OCI-LY1 (cell line): ENCODE measurements around the gene MYO16.

Experiments used
- EZH2 ChIP-seq: fragments of 200-600 bp; sonication (generic), shearing (Covaris generic); IDR thresholded peaks from 2 replicates; pipeline ENCODE4 v1.8.0; 2017; ENCODE audit warnings: borderline replicate concordance, mixed run types, mild to moderate bottlenecking, antibody characterized with exemption, low read length, moderate library complexity, mixed read lengths
- TF ChIP-seq, protein P1 (sequence below): fragments of 200-600 bp; sonication (generic), shearing (Covaris generic); IDR thresholded peaks from 2 replicates; pipeline ENCODE4 v1.5.1; 2017; ENCODE audit warnings: mild to moderate bottlenecking, antibody characterized with exemption, low read length, moderate library complexity, mixed read lengths

DNA sequence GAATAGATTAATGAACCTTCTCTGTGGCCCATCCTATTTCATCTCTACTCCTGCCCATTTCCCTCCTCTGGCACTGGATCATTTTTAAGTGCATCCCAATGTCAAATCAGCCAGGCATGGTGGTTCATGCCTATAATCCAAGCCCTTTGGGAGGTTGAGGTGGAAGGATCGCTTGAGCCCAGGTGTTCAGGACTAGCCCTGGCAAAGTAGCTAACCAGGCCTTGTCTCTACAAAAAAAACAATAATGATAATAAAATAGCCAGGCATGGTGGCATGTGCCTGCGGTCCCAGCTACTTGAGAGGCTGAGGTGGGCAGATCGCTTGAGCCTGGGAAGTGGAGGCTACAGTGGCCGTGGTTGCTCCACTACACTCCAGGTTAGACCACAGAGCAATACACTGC, 517.0 kb downstream of the MYO16 start:
- TF ChIP-seq, protein P1, sequence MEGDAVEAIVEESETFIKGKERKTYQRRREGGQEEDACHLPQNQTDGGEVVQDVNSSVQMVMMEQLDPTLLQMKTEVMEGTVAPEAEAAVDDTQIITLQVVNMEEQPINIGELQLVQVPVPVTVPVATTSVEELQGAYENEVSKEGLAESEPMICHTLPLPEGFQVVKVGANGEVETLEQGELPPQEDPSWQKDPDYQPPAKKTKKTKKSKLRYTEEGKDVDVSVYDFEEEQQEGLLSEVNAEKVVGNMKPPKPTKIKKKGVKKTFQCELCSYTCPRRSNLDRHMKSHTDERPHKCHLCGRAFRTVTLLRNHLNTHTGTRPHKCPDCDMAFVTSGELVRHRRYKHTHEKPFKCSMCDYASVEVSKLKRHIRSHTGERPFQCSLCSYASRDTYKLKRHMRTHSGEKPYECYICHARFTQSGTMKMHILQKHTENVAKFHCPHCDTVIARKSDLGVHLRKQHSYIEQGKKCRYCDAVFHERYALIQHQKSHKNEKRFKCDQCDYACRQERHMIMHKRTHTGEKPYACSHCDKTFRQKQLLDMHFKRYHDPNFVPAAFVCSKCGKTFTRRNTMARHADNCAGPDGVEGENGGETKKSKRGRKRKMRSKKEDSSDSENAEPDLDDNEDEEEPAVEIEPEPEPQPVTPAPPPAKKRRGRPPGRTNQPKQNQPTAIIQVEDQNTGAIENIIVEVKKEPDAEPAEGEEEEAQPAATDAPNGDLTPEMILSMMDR = no peak
- no peak for TF ChIP-seq EZH2
